K562 (cell line): ENCODE data around the gene NHSL2. TPM values are rescaled to one million over a fixed set of nuclear protein-coding genes. Genes with fewer than 3 reads are reported as not detected.

Source experiments
- ATAC-seq: fragments of 200-7000 bp; cut with Tn5 transposase; 3 replicates; pipeline ENCODE4 v1.9.1; 2020; ENCODE audit warnings: moderate library complexity
- BruUV-seq: library from RNA; stranded (reverse); fragments of 400-500 nt; replicated peaks from 2 replicates; lab custom pipeline; 2021; lab: Mats Ljungman, UMichigan
- CTCF ChIA-PET: fragments of 300-600 bp; formaldehyde crosslinking; extraction: SDS; loops from one replicate; lab custom pipeline; 2021; ENCODE audit warnings: low intra/inter-chr PET ratio; lab: Yijun Ruan, JAX
- POLR2A ChIA-PET: fragments of 300-600, 350-650 bp; sonication (Branson Sonifier 250); formaldehyde crosslinking; extraction: SDS; loops from one replicate; lab custom pipeline; 2021; ENCODE audit warnings: antibody characterized with exemption, inconsistent platforms; lab: Yijun Ruan, JAX
- DNase-seq, 4 experiments: peaks; one replicate each; pipeline versions ENCODE4 v3.0.0 to v3.0.0-alpha.2; 2011 to 2018; ENCODE audit warnings: low spot score in 3 of 4, mixed read lengths in 3 of 4; ENCODE audit errors: extremely low read depth in 1 of 4
- FAIRE-seq: peaks from 2 replicates; lab custom pipeline; 2011; peaks lifted over from hg19 to GRCh38; lab: Jason Lieb, UNC
- H2AFZ ChIP-seq: 2 replicates; pipeline ENCODE4 v1.6.0; 2011; ENCODE audit warnings: low read depth, low read length, control low read depth, inconsistent platforms
- H3K27ac ChIP-seq: fragments of 200-600 bp; 3 replicates; pipeline ENCODE4 v1.8.0; 2011; ENCODE audit warnings: low read depth, mild to moderate bottlenecking, control low read depth, inconsistent platforms, low read length, moderate library complexity, mixed read lengths; ENCODE audit errors: extremely low read depth
- H3K27me3 ChIP-seq, 2 experiments: fragments of 300-600 bp in 1 of 2; 2 replicates in 1 of 2; 3 replicates in 1 of 2; pipeline versions ENCODE4 v1.6.0 to v1.8.0; 2011; ENCODE audit warnings: inconsistent platforms in 2 of 2, low read length in 2 of 2, mild to moderate bottlenecking in 1 of 2, mixed read lengths in 1 of 2, moderate library complexity in 1 of 2; ENCODE audit not compliant: control insufficient read depth in 2 of 2, insufficient read depth in 2 of 2
- H3K36me3 ChIP-seq: fragments of 300-600 bp; 3 replicates; pipeline ENCODE4 v1.8.0; 2011; ENCODE audit warnings: mild to moderate bottlenecking, low read length, inconsistent platforms; ENCODE audit not compliant: control insufficient read depth, insufficient read depth
- H3K4me1 ChIP-seq, 2 experiments: fragments of 200-600 bp in 1 of 2; replicated peaks in 1 of 2; 2 replicates in 1 of 2; 3 replicates in 1 of 2; pipeline versions ENCODE4 v1.5.1 to v1.8.0; 2011; ENCODE audit warnings: inconsistent platforms in 2 of 2, low read length in 2 of 2, mild to moderate bottlenecking in 1 of 2, mixed read lengths in 1 of 2, moderate library complexity in 1 of 2; ENCODE audit not compliant: control insufficient read depth in 2 of 2, insufficient read depth in 2 of 2
- H3K4me2 ChIP-seq: 2 replicates; pipeline ENCODE4 v1.6.1; 2011; ENCODE audit warnings: low read length, control low read depth, inconsistent platforms, mixed read lengths; ENCODE audit not compliant: insufficient read depth
- H3K4me3 ChIP-seq: fragments of 200-600 bp; sonication (generic), shearing (Covaris generic); 2 replicates; pipeline ENCODE4 v1.5.1; 2016; ENCODE audit warnings: control low read depth, inconsistent platforms
- H3K79me2 ChIP-seq: fragments of 200-600 bp; 3 replicates; pipeline ENCODE4 v1.8.0; 2011; ENCODE audit warnings: low read length, inconsistent platforms; ENCODE audit not compliant: control insufficient read depth, insufficient read depth
- H3K9ac ChIP-seq, 2 experiments: 2 replicates each; pipeline versions ENCODE4 v1.6.0 to v1.6.1; 2011; ENCODE audit warnings: low read depth in 2 of 2, low read length in 2 of 2, control low read depth in 1 of 2, inconsistent platforms in 1 of 2, mild to moderate bottlenecking in 1 of 2, mixed read lengths in 1 of 2; ENCODE audit not compliant: insufficient read depth in 1 of 2
- H3K9me1 ChIP-seq: one replicate; pipeline ENCODE4 v1.6.0; 2011; ENCODE audit warnings: inconsistent platforms, mild to moderate bottlenecking, low read length, moderate library complexity; ENCODE audit not compliant: control insufficient read depth, insufficient read depth
- H3K9me3 ChIP-seq: replicated peaks from 2 replicates; pipeline ENCODE4 v1.5.1; 2011; ENCODE audit warnings: low read depth, low read length, inconsistent platforms; ENCODE audit not compliant: control insufficient read depth, insufficient read depth
- H4K20me1 ChIP-seq: replicated peaks from 2 replicates; pipeline ENCODE4 v1.6.1; 2011; ENCODE audit warnings: low read length, inconsistent platforms, mixed read lengths; ENCODE audit not compliant: control insufficient read depth, insufficient read depth
- FOXJ3 ChIP-seq: sonication (generic); formaldehyde crosslinking; IDR thresholded peaks from 2 replicates; pipeline ENCODE4 v1.4.0; 2020; ENCODE audit warnings: mild to moderate bottlenecking, missing genetic modification reagents
- NEUROD1 ChIP-seq: fragments of 150-350 bp; IDR thresholded peaks from 2 replicates; pipeline ENCODE4 v1.6.1; 2014; ENCODE audit warnings: borderline replicate concordance, low read length, low read depth; ENCODE audit not compliant: partially characterized antibody
- SMAD2 ChIP-seq: fragments of 150-350 bp; IDR thresholded peaks from 2 replicates; pipeline ENCODE4 v1.6.1; 2014; ENCODE audit warnings: low read depth, mild to moderate bottlenecking, low read length
- SRSF1 ChIP-seq: fragments of 200-400 bp; formaldehyde crosslinking; IDR thresholded peaks from 2 replicates; pipeline ENCODE4 v1.6.1; 2017; ENCODE audit warnings: mild to moderate bottlenecking, low read depth, low read length, moderate library complexity
- WHSC1 ChIP-seq: IDR thresholded peaks from one replicate; pipeline ENCODE4 v1.6.1; 2012; ENCODE audit warnings: low read length, control low read depth, inconsistent platforms
- ZBTB1 ChIP-seq: sonication (generic); formaldehyde crosslinking; IDR thresholded peaks from 2 replicates; pipeline ENCODE4 v1.8.1; 2023; ENCODE audit warnings: missing genetic modification reagents, low read depth, mild to moderate bottlenecking, borderline replicate concordance
- ZFX ChIP-seq: sonication (generic); formaldehyde crosslinking; IDR thresholded peaks from 2 replicates; pipeline ENCODE4 v1.8.0; 2022; ENCODE audit warnings: mild to moderate bottlenecking, missing genetic modification reagents, moderate library complexity
- ZNF146 ChIP-seq: IDR thresholded peaks from one replicate; pipeline ENCODE4 v1.6.1; 2018; ENCODE audit warnings: missing compliant biosample characterization; ENCODE audit not compliant: unreplicated experiment
- ZNF165 ChIP-seq: fragments of 250-450 bp; sonication (Bioruptor Pico); IDR thresholded peaks from 2 replicates; pipeline ENCODE4 v1.4.0; 2020; ENCODE audit warnings: borderline replicate concordance
- ZNF586 ChIP-seq: fragments of 450-650 bp; formaldehyde crosslinking; conservative IDR thresholded peaks from 2 replicates; pipeline ENCODE4 v1.4.0; 2020; ENCODE audit warnings: mild to moderate bottlenecking, moderate library complexity
- WGBS: fragments of 100-300 bp; shearing (Covaris generic); methylation state at CpG from one replicate; pipeline ENCODE4 v1.1.6; 2016; ENCODE audit warnings: low coverage, mixed read lengths; ENCODE audit not compliant: insufficient coverage; ENCODE audit errors: missing lambda C conversion rate; 5-methylcytosine and 5-hydroxymethylcytosine counted together
- in situ Hi-C: fragments of 300-500 bp; cut with MboI; formaldehyde crosslinking; loops from 4 replicates; pipeline ENCODE4 v1.15.0; 2018; ENCODE audit warnings: inconsistent platforms, mixed read lengths
- intact Hi-C: fragments of 100-400 bp; cut with micrococcal nuclease; formaldehyde crosslinking; loops from 2 replicates; pipeline ENCODE4 v1.14.2; 2022
- polyA plus RNA-seq, 8 experiments: library from polyadenylated mRNA; depleted of rRNA in 4 of 8; stranded (reverse) in 5 of 8; unstranded in 3 of 8; fragments of >200 nt; fragmentation: Nextera tagmentation in 2 of 8; fragmentation: Illumina TruSeq in 1 of 8; extraction: Ambion mirVana in 2 of 8; extraction: Trizol in 1 of 8; gene quantifications; 2 replicates each; pipeline versions ENCODE4 v1.2.1 to v1.2.3, GENCODE V29; 2011 to 2014; ENCODE audit warnings: inconsistent platforms in 1 of 8, missing spikeins in 1 of 8
- total RNA-seq, 7 experiments: library from RNA; depleted of rRNA in 6 of 7; stranded (reverse); fragments of >200 nt in 6 of 7; fragmentation: Illumina TruSeq in 2 of 7; extraction: Trizol in 2 of 7; gene quantifications; 2 replicates each; pipeline versions ENCODE4 v1.2.1 to v1.2.3, GENCODE V29; 2011 to 2021; ENCODE audit warnings: low replicate concordance in 1 of 7
- TF ChIP-seq, protein P1 (sequence below): fragments of 250-450 bp; sonication (Bioruptor Pico); IDR thresholded peaks from 2 replicates; pipeline ENCODE4 v1.8.0; 2021; ENCODE audit warnings: borderline replicate concordance, mild to moderate bottlenecking, moderate library complexity; ENCODE audit not compliant: poor library complexity, severe bottlenecking
- TF ChIP-seq, protein P2 (sequence below): fragments of 450-650 bp; IDR thresholded peaks from 2 replicates; pipeline ENCODE4 v1.6.1; 2018; ENCODE audit not compliant: partially characterized antibody

Gene NHSL2
- total and polyA plus RNA-seq, 9 of the 15 experiments (the other 6 are each of a cell fraction or from before 2014, with no cell fraction given), result 0.02 TPM; not detected in 8

DNA sequence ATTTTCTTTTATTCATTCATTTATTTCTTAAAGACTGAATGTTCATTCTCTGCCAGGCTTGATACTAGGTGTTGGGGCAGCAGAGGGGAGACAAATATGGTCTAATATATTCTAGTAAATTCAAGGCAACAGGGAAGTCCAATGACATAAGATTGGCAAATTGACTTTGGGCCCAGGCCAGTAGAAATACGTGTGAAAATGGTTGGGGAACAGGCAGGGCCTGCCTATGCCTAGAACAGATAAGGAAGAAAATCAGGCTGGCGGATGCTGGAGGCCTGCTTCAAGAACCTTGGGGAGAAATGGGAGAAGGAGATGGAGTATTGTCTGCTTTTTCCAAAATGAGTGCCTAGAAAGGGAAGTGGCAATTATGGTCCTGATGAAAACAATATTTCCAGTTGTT is 112.4 kb downstream of the NHSL2 start:
- Histone ChIP-seq H3K4me3 (no peak overlapping the region), H3K79me2 (no peaks in the 10 kb centered on the region), H3K27me3 (peaks cover 0 to 4% of the 10 kb centered on the region in 2 experiments; a peak in 2 of 5 replicates), H3K27ac (no peak overlapping the region), H3K9me3 (no peaks in the 10 kb centered on the region), H3K4me1 (peaks cover 0 to 8% of the 10 kb centered on the region in 2 experiments; a peak in 3 of 5 replicates), H3K4me2 (no peak overlapping the region), H3K9ac (no peak overlapping the region), H4K20me1 (0 out of 2 replicates have a peak, but pooled peaks cover 3% of the 10 kb centered on the region), H3K36me3 (no peaks in the 10 kb centered on the region), H3K9me1 (no peaks in the 10 kb centered on the region), H2AFZ (no peak overlapping the region)
- no peak for ATAC-seq
- ChIA-PET POLR2A (no interaction called here), CTCF (no interaction called here)
- no peak for TF ChIP-seq FOXJ3 (CRISPR knock-in tag)
- no peak for DNase-seq
- BruUV-seq, result no TSS peak
- intact Hi-C loops, result no loop called here
- in situ Hi-C loops, result no loop called here
- no peak for FAIRE-seq
- WGBS, result 7% methylated on average over 2 of the region's 2 CpGs

DNA sequence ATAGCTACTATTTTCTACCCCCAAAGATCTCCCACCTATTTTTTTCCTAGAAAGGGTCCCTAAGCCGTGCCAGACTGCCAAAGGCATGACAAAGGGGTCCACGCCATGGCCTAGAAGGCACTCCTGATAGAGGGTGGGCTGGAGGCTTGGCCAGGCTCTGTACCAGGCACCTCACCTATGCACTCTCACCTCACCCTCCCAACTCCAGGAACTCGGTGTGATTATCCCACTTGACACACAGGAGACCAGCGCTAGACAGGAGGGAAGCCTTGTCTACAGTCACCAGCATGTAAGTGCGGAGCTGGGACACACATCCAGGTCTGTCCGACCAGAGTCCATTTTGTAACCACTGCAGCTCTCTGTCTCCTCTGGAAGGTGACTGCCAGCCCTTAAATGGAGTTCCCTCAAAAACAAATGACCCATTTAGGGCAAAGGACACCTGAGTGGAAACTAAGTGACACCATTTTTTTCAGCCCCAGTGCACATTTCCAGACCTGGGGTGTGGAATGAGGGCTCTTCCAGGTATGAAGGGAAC is 114.7 kb downstream of the NHSL2 start:
- intact Hi-C loops, result no loop called here
- Histone ChIP-seq H3K4me3 (no peak overlapping the region), H3K9ac (no peak overlapping the region), H3K27me3 (no peaks in the 10 kb centered on the region; a peak in 1 of 5 replicates), H4K20me1 (no peaks in the 10 kb centered on the region), H3K27ac (no peak overlapping the region), H3K36me3 (no peaks in the 10 kb centered on the region), H3K4me2 (no peak overlapping the region), H3K4me1 (no peaks in the 10 kb centered on the region), H3K9me1 (no peaks in the 10 kb centered on the region), H2AFZ (no peak overlapping the region), H3K9me3 (no peaks in the 10 kb centered on the region), H3K79me2 (no peaks in the 10 kb centered on the region)
- no peak for ATAC-seq
- ChIA-PET POLR2A (interaction anchor here (0.6 kb wide), 1 partner anchor 124 kb away, joined by 3 read pairs; no protein-coding TSS in a partner anchor), CTCF (no interaction called here)
- in situ Hi-C loops, result no loop called here
- no TSS peak for BruUV-seq
- DNase-seq, result no peak
- 0% methylated on average over 5 of the region's 6 CpGs for WGBS
- FAIRE-seq, result no peak
- TF ChIP-seq, protein P1, sequence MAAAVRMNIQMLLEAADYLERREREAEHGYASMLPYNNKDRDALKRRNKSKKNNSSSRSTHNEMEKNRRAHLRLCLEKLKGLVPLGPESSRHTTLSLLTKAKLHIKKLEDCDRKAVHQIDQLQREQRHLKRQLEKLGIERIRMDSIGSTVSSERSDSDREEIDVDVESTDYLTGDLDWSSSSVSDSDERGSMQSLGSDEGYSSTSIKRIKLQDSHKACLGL (CRISPR knock-in tag), result no peak
- no peak for TF ChIP-seq WHSC1
- TF ChIP-seq ZNF146, result no peak
- no peak for TF ChIP-seq ZNF165
- TF ChIP-seq NEUROD1, result no peak
- TF ChIP-seq SRSF1, result no peak
- TF ChIP-seq ZFX (CRISPR knock-in tag), result no peak
- no peak for TF ChIP-seq ZNF586 (CRISPR knock-in tag)
- TF ChIP-seq ZBTB1 (CRISPR knock-in tag), result no peak
- TF ChIP-seq, protein P2, sequence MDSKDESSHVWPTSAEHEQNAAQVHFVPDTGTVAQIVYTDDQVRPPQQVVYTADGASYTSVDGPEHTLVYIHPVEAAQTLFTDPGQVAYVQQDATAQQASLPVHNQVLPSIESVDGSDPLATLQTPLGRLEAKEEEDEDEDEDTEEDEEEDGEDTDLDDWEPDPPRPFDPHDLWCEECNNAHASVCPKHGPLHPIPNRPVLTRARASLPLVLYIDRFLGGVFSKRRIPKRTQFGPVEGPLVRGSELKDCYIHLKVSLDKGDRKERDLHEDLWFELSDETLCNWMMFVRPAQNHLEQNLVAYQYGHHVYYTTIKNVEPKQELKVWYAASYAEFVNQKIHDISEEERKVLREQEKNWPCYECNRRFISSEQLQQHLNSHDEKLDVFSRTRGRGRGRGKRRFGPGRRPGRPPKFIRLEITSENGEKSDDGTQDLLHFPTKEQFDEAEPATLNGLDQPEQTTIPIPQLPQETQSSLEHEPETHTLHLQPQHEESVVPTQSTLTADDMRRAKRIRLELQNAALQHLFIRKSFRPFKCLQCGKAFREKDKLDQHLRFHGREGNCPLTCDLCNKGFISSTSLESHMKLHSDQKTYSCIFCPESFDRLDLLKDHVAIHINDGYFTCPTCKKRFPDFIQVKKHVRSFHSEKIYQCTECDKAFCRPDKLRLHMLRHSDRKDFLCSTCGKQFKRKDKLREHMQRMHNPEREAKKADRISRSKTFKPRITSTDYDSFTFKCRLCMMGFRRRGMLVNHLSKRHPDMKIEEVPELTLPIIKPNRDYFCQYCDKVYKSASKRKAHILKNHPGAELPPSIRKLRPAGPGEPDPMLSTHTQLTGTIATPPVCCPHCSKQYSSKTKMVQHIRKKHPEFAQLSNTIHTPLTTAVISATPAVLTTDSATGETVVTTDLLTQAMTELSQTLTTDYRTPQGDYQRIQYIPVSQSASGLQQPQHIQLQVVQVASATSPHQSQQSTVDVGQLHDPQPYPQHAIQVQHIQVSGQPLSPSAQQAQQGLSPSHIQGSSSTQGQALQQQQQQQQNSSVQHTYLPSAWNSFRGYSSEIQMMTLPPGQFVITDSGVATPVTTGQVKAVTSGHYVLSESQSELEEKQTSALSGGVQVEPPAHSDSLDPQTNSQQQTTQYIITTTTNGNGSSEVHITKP, result no peak
- no peak for TF ChIP-seq SMAD2
